Esophagus squamous epithelium (tissue), 5 donors: ENCODE data around the gene DMRT1. TPM values are rescaled to one million over a fixed set of nuclear protein-coding genes. Genes with fewer than 3 reads are reported as not detected.

Source experiments
- DNase-seq: peaks from one replicate; lab custom pipeline; 2025; lab: John Stamatoyannopoulos, UW
- H3K27ac ChIP-seq, 4 donors: fragments of 200-600 bp; sonication (generic); one replicate each; pipeline ENCODE4 v1.5.1; 2016 to 2019; ENCODE audit warnings: mild to moderate bottlenecking in 1 of 4
- H3K27me3 ChIP-seq, 4 donors: fragments of 200-600 bp; sonication (generic); 1 replicate in 3 of 4; 2 replicates in 1 of 4; pipeline versions ENCODE4 v1.5.1 to v1.6.0; 2017 to 2021; ENCODE audit warnings: antibody characterized with exemption in 1 of 4
- H3K36me3 ChIP-seq, 3 donors: fragments of 200-600 bp; sonication (generic); one replicate each; pipeline ENCODE4 v1.5.1; 2016 to 2019
- H3K4me1 ChIP-seq, 3 donors: fragments of 200-600 bp; sonication (generic); one replicate each; pipeline ENCODE4 v1.5.1; 2017 to 2019
- H3K4me3 ChIP-seq, 4 donors: fragments of 200-600 bp; sonication (generic); 1 replicate in 3 of 4; 2 replicates in 1 of 4; pipeline ENCODE4 v1.5.1; 2016 to 2019; ENCODE audit warnings: mild to moderate bottlenecking in 2 of 4, moderate library complexity in 1 of 4
- H3K9me3 ChIP-seq, 3 donors: fragments of 200-600 bp; sonication (generic); one replicate each; pipeline ENCODE4 v1.5.1; 2016 to 2019
- CTCF ChIP-seq, 6 experiments: fragments of 450-650 bp in 4 of 6; fragments of 200-600 bp in 2 of 6; sonication (generic) in 2 of 6; IDR thresholded peaks; one replicate each; pipeline ENCODE4 v1.5.1; 2016 to 2019; ENCODE audit warnings: antibody characterized with exemption in 6 of 6, mild to moderate bottlenecking in 4 of 6, moderate library complexity in 4 of 6
- POLR2A ChIP-seq, 4 donors: fragments of 450-650 bp; IDR thresholded peaks; one replicate each; pipeline ENCODE4 v1.6.1; 2017; ENCODE audit warnings: antibody characterized with exemption in 4 of 4, mild to moderate bottlenecking in 4 of 4, moderate library complexity in 3 of 4
- WGBS, 2 donors: methylation state at CpG; one replicate each; pipeline ENCODE4 v1.1.5; 2018; 5-methylcytosine and 5-hydroxymethylcytosine counted together
- intact Hi-C: fragments of 100-400 bp; cut with DNase I; formaldehyde crosslinking; loops from one replicate; pipeline ENCODE4 v1.15.0; 2022
- total RNA-seq, 4 donors: library from RNA; depleted of rRNA; stranded (reverse); fragments of >200 nt; gene quantifications; one replicate each; pipeline ENCODE4 v1.1.0, GENCODE V29; 2016
- donor health status: DM: yes; HTN: yes; CAD: no.

DMRT1 gene
- total RNA-seq, 4 donors from 2014 or later, result not detected

DNA sequence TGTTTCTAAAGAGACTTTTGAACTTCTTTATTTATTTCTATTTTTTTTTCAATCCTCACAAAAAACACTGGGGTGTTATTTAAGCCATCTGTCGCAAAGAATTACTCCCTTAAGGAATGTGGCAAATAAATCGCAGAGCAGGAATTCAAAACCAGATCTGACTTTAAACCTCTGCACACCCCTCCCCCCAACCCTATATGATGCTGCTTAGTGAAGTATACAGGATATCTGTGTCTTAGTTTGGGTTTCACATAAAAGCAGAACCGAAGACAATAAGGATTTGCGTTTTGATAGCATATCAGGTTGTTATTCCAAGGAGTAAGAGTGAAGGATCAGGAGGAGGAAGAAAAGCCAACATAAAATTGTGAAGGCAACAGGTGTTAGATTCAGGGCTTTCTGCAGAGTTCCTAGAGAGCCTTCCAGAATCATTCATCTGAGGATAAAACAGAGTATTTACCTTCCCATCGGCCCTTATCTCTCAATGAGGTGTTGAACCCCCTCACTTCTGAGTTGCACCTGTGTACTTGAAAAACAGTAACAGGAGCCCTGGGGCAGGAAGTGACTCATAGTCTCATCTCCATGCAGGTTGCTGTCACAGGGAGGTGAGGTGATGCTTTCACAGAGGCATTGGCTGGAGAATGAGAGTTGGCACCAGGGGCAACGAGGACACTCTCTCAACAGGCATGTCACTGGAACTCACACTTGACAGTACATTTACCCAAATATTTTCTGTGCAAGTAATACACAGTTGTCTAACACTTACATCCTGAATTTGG lies 101.5 kb downstream of the DMRT1 start:
- peaks cover 0 to 5% (median 0%) of the 10 kb centered on the region in 3 donors for H3K4me1 ChIP-seq
- 61 to 63% methylated on average over 6 of the region's 6 CpGs for WGBS, 2 donors
- H3K36me3 ChIP-seq, result no peaks in the 10 kb centered on the region
- no peak for DNase-seq
- H3K27ac ChIP-seq, result no peak overlapping the region
- H3K27me3 ChIP-seq, result peaks cover 0 to 40% (median 0%) of the 10 kb centered on the region in 4 donors
- TF ChIP-seq CTCF (IDR thresholded peaks at IDR 0.05) (no peak), POLR2A (IDR thresholded peaks at IDR 0.05) (no peak)
- intact Hi-C loops, result no loop called here
- H3K4me3 ChIP-seq, result no peak overlapping the region
- H3K9me3 ChIP-seq, result no peaks in the 10 kb centered on the region

- Histone ChIP-seq H3K4me1 (peaks cover 0 to 5% (median 0%) of the 10 kb centered on the region in 3 donors), H3K36me3 (no peaks in the 10 kb centered on the region), H3K27ac (no peak overlapping the region), H3K4me3 (no peak overlapping the region), H3K27me3 (peaks cover 0 to 57% (median 0%) of the 10 kb centered on the region in 4 donors), H3K9me3 (no peaks in the 10 kb centered on the region)
- 81 to 89% methylated on average over 3 of the region's 3 CpGs for WGBS, 2 donors
- intact Hi-C loops, result no loop called here
- no peak for DNase-seq
- TF ChIP-seq POLR2A (IDR thresholded peaks at IDR 0.05), result no peak
Observed at GRCh38 chr9:947985-948384, 106.5 kb downstream of the DMRT1 start.

- Histone ChIP-seq H3K27ac (no peak overlapping the region), H3K4me1 (peaks cover 0 to 5% (median 0%) of the 10 kb centered on the region in 3 donors), H3K9me3 (no peaks in the 10 kb centered on the region), H3K4me3 (no peak overlapping the region), H3K27me3 (peaks cover 0 to 62% (median 0%) of the 10 kb centered on the region in 4 donors), H3K36me3 (no peaks in the 10 kb centered on the region)
- WGBS, 2 donors, result 82 to 86% methylated on average over 5 to 7 of the region's 7 CpGs
- no peak for DNase-seq
- intact Hi-C loops, result no loop called here
- TF ChIP-seq POLR2A (IDR thresholded peaks at IDR 0.05), result no peak
- no peak for TF ChIP-seq CTCF (IDR thresholded peaks at IDR 0.05)
Observed at GRCh38 chr9:948497-948896, 107.0 kb downstream of the DMRT1 start.

GRCh38 chr9:950139-950538 lies 108.6 kb downstream of the DMRT1 start:
- H3K4me1 ChIP-seq, result peaks cover 0 to 5% (median 0%) of the 10 kb centered on the region in 3 donors
- no peak for DNase-seq
- no peak overlapping the region for H3K4me3 ChIP-seq
- intact Hi-C loops, result no loop called here
- no peaks in the 10 kb centered on the region for H3K9me3 ChIP-seq
- TF ChIP-seq POLR2A (IDR thresholded peaks at IDR 0.05) (no peak), CTCF (IDR thresholded peaks at IDR 0.05) (no peak)
- WGBS, 2 donors, result 88 to 100% methylated on average over 1 of the region's 1 CpG
- no peaks in the 10 kb centered on the region for H3K36me3 ChIP-seq
- no peak overlapping the region for H3K27ac ChIP-seq
- H3K27me3 ChIP-seq, result peaks cover 0 to 74% (median 0%) of the 10 kb centered on the region in 4 donors

- Histone ChIP-seq H3K27me3 (peaks cover 0 to 93% (median 0%) of the 10 kb centered on the region in 4 donors), H3K36me3 (no peaks in the 10 kb centered on the region), H3K27ac (no peak overlapping the region), H3K4me1 (no peaks in the 10 kb centered on the region), H3K9me3 (no peaks in the 10 kb centered on the region), H3K4me3 (no peak overlapping the region)
- no peak for DNase-seq
- whole genome bisulfite sequencing, 2 donors, result 77 to 81% methylated on average over 4 of the region's 4 CpGs
- no peak for TF ChIP-seq POLR2A (IDR thresholded peaks at IDR 0.05)
- TF ChIP-seq CTCF (IDR thresholded peaks at IDR 0.05), result no peak
- intact Hi-C loops, result no loop called here
Observed at GRCh38 chr9:952546-952945, 111.0 kb downstream of the DMRT1 start.
